Measurements from ENCODE around the gene MYO1D.

The MYO1D gene

DNA sequence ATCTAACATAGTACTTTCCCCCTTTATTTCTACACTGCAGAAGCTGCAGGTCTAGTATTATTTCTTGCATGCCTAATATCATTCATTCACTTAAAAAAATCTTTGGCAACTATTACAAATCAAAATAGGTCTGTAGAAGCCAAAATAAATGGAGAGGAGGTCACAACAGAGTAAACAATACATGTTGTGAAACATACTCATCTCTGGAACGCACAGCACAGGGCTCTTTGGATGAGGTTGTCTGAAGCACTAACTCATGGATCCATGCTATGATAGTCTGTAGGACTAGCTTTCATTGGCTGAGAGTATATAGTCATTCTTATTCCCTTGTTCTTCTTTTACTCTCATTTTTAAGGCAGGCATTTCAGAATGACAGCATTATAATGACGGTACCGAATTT lies 21.3 kb downstream of the MYO1D start:
- DNase-seq (ENCODE audit: low spot score), result no peak

DNA sequence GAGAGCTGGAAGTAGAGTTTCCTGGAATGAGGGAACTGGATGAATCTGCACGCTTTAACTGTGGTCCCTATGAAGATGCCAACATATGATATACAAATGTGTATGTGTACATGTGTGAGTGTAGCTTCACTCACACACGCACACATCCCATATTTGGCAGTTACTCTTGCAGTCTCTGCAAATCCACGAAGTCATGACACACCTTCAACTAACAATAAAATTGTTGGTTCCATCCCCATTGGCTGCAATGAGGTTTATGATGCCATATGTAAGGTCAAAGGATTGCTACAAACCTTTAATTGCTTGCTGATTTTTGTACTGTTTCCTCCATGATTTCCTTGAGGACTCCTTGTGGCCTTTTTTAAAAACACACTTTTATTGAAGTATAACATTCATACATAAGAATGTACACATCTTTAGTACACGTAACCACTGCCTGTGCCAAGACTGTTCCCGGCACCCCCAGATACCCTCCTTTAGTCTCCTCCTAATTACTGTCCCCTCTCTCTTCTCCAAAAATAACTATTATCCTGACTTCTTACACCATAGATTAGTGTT lies 22.0 kb downstream of the MYO1D start:
- DNase-seq (ENCODE audit: low spot score), result no peak

DNA sequence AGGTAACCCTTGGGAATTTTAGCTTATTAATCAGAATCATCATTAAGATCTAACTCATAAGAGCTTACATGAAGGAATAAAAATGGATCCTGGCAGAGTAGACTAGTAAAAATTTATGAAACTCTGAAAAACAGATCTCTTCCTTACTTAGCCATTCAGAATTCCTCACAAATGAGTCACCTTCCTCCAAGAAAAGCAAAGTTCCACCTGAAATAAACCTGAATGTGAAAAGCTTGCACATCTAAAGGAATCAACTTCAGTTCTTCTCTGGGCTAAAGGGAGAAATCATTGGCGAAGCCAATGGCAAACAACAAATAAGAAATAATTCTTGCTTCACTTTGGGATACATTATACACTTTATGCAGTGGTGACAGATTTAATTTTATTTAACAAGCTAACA lies 22.7 kb downstream of the MYO1D start:
- DNase-seq (ENCODE audit: low spot score), result no peak

DNA sequence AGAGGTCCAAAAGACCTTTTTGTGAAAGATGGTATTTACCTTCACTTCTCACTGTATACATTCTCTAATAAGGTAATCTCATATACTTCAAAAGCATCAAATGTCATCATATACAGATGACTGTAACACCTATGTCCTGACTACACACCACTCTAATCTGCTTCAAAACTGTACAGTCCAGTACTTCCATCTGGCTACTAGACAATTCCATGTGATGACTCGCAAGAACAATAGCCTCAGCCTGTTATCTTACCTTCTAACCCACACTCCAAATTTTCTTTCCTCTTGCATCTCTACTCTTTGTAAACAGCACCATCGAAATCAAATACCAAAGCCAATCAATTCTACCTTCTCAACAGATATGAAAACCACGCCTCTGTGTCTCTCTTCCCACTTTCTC lies 24.1 kb downstream of the MYO1D start:
- no peak for DNase-seq (ENCODE audit: low spot score)

DNA sequence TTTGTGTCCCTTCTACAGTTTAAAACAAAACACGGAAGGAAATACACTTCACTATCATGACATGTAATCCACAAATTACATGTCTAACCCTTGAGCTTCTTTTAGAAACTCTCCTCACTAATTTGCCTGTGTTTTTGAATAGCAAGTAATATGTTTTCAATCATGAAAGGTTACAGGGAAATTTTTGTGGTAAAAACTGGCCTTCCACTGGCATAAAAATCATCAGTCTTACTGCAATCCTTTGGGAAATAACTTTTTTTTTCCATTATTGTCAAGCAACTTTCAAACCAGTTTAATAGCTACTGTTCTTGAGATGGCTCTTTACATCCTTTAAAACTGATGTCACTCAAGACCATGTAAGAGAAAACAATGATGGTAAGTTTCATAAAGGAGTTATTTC lies 27.0 kb downstream of the MYO1D start:
- no peak for DNase-seq (ENCODE audit: low spot score)

DNA sequence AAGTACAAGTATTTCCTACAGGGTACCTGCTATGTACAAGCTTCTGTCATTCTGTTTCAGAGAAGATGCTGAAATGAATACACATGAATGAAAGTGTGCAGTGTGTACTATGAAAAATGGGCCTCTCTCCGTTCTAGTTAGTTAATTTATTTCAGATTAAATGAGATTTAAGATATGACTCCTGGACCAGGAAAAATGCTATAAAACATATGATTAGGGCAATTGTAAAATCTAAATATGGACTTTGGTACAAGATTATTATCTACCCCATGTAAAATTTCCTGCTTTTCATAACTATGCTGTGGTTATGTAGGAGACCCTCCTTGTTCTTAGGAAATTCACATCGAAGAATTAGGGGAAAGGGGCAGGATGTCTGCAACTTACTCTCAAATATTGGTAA lies 28.9 kb downstream of the MYO1D start:
- no peak for DNase-seq (ENCODE audit: low spot score)

DNA sequence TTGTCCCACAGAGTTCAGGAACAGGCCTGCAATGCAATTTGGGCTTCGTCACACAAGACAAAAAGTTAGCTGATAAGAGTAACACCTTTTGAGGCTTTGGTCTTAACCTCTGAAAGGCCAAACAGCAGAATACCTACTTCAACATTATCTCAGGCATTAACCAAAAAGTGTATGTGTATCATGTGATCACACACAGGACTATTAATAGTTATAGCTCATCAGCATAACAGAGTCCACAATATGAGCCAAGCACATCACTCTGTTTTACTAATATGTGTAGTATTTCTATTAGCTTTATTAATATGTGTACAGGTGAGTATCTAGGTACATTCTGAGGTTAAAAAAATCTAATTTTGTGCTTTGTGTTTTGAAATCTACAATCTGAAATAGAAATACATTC lies 30.8 kb downstream of the MYO1D start:
- no peak for DNase-seq (ENCODE audit: low spot score)

GRCh38 chr17:32840241-32840640 lies 36.7 kb downstream of the MYO1D start:
- no peak for DNase-seq (ENCODE audit: low spot score)

DNA sequence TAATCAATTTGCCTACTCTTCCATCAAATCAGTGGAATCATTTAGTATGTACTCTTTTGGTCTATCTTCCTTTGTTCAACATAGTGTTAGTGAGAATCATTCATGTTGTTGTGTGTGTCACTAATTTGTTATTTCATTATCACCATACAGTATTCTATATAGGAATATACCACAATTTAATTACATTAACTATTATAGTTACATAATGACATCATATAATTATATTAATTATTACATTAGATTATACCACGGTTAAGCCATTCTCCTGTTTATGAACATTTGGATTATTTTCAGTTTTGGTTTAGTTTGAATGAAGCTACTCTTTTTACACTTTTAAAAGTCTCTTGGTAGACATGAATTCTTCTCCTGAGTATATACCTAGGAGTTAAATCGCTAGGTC lies 40.4 kb downstream of the MYO1D start:
- no peak for DNase-seq (ENCODE audit: low spot score)

GRCh38 chr17:32835291-32835761 lies 41.6 kb downstream of the MYO1D start:
- DNase-seq (ENCODE audit: low spot score), result no peak

DNA sequence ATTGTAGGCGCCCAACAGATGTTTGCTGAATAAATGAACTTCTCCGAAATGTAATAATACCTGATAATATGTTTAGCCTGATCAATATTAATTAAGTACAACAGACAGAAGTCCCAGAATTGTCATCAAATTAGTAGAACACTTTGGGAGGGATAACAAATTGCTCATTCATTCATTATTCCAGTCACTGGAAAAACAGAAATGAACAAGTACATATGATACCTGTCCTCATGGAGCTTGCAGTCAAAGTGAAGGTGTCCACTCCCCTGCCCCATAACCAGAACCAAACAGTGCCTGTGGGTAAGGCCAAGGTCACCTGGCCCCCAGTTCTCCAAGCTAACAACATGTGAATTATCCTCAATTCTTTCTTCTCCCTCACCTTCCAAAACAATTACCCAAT lies 42.8 kb downstream of the MYO1D start:
- DNase-seq (ENCODE audit: low spot score), result no peak

DNA sequence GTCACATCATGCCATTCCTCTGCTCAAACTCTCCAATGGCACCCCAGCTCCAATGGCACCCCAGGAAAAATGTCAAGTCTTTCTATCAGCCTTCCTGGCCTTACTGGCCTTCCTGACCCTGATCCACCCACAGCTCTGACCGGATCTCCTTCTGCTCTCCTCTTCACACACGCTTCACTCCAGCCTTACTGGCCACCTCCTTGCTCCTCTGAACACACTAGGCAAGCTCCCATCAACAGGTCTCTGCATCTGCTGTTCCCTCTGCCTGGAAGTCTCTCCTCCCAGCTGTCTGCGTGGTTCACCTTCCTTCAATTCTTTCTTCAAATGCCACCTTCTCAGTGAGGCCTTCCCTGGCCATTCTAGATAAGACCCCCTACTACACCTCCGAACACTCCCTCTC lies 43.4 kb downstream of the MYO1D start:
- DNase-seq (ENCODE audit: low spot score), result no peak

DNA sequence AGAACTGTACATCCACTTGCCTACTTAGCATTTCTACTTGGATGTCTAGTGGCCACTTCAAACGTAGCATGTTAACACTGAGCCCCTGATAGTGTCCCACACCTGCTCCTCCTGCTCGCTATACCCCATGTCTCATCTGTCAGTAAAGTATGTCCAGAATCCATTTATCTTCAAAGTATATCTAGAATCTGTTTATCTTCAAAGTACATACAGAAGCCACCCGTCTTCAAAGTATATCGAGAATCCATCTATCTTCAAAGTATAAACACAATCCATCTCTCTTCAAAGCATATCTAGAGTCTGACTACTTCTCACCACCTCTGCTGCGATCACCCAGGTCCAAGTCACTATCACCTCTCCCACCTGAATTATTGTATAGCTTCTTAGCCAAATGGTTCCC lies 43.8 kb downstream of the MYO1D start:
- no peak for DNase-seq (ENCODE audit: low spot score)

DNA sequence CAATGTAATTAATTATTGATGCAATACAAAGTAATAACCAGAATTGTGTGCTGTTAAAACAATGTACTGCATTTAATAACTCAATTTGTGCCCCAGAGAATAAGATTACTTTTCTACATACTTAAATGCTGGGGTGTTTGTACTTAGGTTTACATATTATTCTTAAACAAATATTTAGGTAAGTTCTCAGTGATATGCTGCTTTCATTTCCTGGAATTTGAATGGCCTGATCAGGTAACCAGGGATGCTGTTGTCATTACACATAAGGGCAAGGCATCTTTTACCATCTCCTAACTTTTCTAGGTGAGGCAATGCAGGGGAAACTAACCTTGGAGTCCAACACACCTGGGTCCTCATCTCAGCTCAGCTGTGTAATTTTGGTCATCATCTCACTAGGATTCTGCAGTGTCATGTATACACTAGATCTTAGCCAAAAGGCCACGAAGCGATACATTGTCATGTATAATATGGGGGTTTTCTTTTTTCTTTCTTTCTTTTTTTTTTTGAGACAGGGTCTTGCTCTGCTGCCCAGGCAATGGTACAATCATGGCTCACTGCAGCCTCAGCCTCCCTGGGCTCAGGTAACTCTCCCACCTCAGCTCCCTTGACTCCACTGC lies 45.2 kb downstream of the MYO1D start:
- DNase-seq (ENCODE audit: low spot score), result no peak

GRCh38 chr17:32831223-32831622 lies 45.7 kb downstream of the MYO1D start:
- DNase-seq (ENCODE audit: low spot score), result no peak

DNA sequence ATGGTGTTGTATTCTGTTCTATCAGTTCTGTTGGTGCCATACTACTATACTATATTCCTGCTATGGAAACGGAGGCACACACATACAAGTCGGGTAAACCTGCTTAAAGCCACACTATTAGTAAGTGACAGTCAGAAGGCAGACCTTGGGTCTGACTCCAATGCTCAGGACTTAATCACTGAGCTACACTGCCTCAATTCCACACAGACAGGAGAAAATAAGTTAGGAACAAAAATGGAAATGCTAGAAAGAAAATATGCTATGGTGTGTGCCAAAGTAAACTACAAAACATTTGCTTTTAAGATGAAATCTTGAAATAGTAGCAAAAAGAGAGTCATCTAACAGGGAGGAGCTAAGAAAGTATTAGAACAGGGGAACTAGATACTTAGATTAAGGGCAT lies 48.1 kb downstream of the MYO1D start:
- DNase-seq (ENCODE audit: low spot score), result no peak

DNA sequence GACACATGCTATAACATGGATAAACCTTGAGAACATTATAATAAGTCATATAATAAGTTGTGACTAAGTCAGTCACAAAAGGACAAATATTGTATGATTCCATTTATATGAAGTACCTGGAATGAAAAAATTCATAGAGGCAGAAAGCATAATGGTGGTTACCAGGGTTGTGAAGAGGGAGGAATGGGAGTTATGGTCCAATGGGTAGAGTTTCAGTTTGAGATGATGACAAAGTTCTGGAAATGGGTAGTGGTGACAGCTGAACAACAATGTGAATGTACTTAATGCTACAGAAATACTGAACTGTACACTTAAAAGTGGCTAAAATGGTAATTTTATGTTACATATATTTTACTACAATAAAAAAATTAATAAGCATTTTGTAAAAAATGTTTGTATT lies 49.7 kb downstream of the MYO1D start:
- no peak for DNase-seq (ENCODE audit: low spot score)

GRCh38 chr17:32826076-32826475 lies 50.8 kb downstream of the MYO1D start:
- DNase-seq (ENCODE audit: low spot score), result no peak

DNA sequence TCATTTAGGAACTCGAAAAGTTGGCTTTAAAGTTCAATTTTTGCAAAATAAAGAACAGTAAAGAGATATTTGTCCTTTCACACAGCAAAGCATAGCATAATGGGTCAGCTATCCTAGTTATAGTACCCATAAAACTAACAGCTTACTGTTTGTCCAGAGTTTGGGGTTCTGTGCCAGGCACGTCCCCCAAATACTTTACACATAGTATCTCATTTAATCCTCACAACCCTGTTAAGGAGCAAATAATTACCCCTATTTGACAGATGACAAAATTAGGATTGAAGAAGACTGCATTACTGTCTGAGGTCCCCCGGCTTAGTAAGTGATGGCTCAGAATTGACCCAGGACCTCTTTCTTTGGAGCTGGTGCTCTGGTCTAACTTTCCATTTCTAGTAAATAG lies 52.6 kb downstream of the MYO1D start:
- DNase-seq (ENCODE audit: low spot score), result no peak

DNA sequence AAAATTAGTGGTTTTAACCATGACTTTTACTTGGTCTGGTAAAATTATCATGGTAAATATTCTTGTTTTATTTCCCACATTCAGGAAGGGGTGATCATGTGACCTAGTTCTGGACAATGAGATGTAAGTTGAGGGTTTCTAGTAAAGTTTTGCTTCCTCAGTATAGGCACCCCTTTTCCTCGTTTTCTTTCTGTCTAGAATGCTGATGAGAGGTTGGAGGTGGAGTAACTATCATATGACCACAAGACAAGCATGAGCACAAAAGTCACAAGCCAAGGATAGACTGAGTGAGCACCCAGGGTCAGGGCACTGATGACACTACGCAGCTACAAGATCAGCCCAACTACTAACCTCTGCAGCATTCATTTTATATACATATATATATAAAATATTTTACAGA lies 53.9 kb downstream of the MYO1D start:
- DNase-seq (ENCODE audit: low spot score), result no peak

- peak; percentile 64 for DNase-seq (ENCODE audit: low spot score)
Measured at GRCh38 chr17:32821987-32822934, 54.7 kb downstream of the MYO1D start.

DNA sequence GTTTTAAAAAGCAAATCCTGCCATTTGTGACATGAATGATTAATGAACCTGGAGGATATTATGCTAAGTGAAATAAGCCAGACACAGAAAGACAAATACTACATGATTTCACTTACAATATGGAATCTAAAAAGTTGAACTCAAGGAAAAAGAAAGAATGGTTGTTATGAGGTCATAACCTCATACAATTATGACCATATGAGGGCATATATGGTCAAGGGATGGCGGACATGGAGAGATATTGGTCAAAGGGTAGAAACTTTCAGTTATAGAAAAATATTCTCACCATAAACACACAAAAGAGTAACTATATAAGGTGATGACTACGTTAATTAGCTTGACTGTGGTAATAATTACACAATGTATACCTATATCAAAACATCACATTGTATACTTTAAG lies 56.5 kb downstream of the MYO1D start:
- DNase-seq (ENCODE audit: low spot score), result no peak

- no peak for DNase-seq (ENCODE audit: low spot score)
Measured at GRCh38 chr17:32819787-32820186, 57.1 kb downstream of the MYO1D start.
